ENCODE data around the gene TMEM220.

TMEM220 gene

DNA sequence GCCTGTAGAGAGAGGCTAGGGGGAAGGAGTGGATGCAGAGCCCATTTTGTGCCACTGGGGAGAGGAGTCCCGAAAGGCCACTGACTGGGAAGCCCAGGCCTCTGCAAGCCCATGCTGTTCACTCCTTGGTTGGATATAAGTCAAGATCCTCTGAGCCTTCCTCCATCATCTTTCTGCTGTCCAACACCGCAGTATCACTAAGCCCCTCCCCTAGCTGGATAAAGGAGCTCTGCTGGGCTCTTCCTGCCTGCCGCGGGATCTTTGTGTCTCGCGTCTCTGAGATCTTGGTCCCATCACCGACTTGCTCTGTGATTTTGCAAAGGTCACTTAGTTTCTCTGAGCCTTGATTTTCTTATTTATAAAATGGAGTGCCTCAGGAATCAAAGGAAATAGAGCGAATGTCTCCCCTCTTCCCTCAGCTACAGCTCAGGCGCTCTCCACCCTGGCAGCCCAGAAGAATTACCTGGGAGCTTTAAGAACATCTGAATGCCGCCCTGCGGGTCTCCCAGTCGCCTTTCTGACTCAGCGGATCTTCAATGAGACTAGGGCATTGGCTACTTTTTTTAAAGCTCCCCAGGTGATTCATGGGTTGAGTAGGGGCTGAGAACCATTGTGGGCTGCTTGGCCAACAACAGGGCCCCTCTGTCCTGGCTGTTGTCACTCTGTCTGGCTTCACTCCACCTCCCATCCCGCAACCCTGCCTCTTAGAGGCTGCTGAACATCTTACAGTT, 25.2 kb upstream of the TMEM220 start:
- TF ChIP-seq CTCF (IDR thresholded peaks at IDR 0.05; ENCODE audit: low read depth, low read length): no peak
- Histone ChIP-seq H3K4me3 (ENCODE audit: low read depth, low read length) (peak overlapping the region; percentile 37), H3K27me3 (ENCODE audit: insufficient read depth, low read depth, severe bottlenecking) (no peaks in the 10 kb centered on the region), H3K27ac (peak overlapping the region; percentile 29; the same call in 1 of the 2 replicates), H3K9me3 (ENCODE audit: severe bottlenecking) (no peaks in the 10 kb centered on the region), H3K36me3 (no peaks in the 10 kb centered on the region)
- peak; percentile 42 for DNase-seq

- Histone ChIP-seq H3K27me3 (ENCODE audit: insufficient read depth, low read depth, severe bottlenecking) (no peaks in the 10 kb centered on the region), H3K4me3 (ENCODE audit: low read depth, low read length) (no peak overlapping the region), H3K36me3 (no peaks in the 10 kb centered on the region), H3K9me3 (ENCODE audit: severe bottlenecking) (no peaks in the 10 kb centered on the region), H3K27ac (no peak overlapping the region)
- peak; percentile 56 for TF ChIP-seq CTCF (IDR thresholded peaks at IDR 0.05; ENCODE audit: low read depth, low read length)
- peak; percentile 66 for DNase-seq
These were observed 24.3 kb upstream of the TMEM220 start for GRCh38 chr17:10754109-10754508.

GRCh38 chr17:10752696-10753095, 22.9 kb upstream of the TMEM220 start:
- H3K27ac ChIP-seq: no peak overlapping the region
- no peaks in the 10 kb centered on the region for H3K36me3 ChIP-seq
- no peaks in the 10 kb centered on the region for H3K27me3 ChIP-seq (ENCODE audit: insufficient read depth, low read depth, severe bottlenecking)
- H3K4me3 ChIP-seq (ENCODE audit: low read depth, low read length): no peak overlapping the region
- no peak for TF ChIP-seq CTCF (IDR thresholded peaks at IDR 0.05; ENCODE audit: low read depth, low read length)
- no peaks in the 10 kb centered on the region for H3K9me3 ChIP-seq (ENCODE audit: severe bottlenecking)
- DNase-seq: no peak

GRCh38 chr17:10751563-10751962, 21.7 kb upstream of the TMEM220 start:
- no peak overlapping the region for H3K4me3 ChIP-seq (ENCODE audit: low read depth, low read length)
- TF ChIP-seq CTCF (IDR thresholded peaks at IDR 0.05; ENCODE audit: low read depth, low read length): no peak
- no peak for DNase-seq
- H3K36me3 ChIP-seq: no peaks in the 10 kb centered on the region
- H3K27me3 ChIP-seq (ENCODE audit: insufficient read depth, low read depth, severe bottlenecking): no peaks in the 10 kb centered on the region
- H3K9me3 ChIP-seq (ENCODE audit: severe bottlenecking): no peaks in the 10 kb centered on the region
- no peak overlapping the region for H3K27ac ChIP-seq

DNA sequence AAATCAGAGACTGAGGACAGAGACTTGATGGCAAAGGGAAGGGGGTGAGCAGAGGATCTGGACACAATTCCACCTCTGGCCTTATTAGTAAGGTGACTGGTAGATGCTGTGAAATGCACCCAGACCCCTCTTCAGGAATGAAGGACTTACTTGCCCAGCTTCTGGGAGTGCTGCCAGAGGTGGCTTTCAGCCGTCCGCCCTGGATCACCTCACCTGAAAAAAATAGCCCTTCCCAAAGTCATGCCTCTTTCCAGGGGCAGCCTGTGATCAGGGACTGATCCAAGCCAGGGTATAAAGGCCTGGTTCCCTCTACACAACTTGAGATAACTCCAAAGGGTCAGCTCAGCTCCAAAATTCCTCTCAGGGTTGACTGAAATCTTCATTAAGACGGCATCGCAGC, 20.4 kb upstream of the TMEM220 start:
- Histone ChIP-seq H3K27ac (no peak overlapping the region), H3K27me3 (ENCODE audit: insufficient read depth, low read depth, severe bottlenecking) (no peaks in the 10 kb centered on the region), H3K4me3 (ENCODE audit: low read depth, low read length) (no peak overlapping the region), H3K9me3 (ENCODE audit: severe bottlenecking) (no peaks in the 10 kb centered on the region), H3K36me3 (no peaks in the 10 kb centered on the region)
- DNase-seq: no peak
- TF ChIP-seq CTCF (IDR thresholded peaks at IDR 0.05; ENCODE audit: low read depth, low read length): no peak

Data from WERI-Rb-1 (cell line).